ENCODE measurements around the gene HSP90B1.

Gene HSP90B1

DNA sequence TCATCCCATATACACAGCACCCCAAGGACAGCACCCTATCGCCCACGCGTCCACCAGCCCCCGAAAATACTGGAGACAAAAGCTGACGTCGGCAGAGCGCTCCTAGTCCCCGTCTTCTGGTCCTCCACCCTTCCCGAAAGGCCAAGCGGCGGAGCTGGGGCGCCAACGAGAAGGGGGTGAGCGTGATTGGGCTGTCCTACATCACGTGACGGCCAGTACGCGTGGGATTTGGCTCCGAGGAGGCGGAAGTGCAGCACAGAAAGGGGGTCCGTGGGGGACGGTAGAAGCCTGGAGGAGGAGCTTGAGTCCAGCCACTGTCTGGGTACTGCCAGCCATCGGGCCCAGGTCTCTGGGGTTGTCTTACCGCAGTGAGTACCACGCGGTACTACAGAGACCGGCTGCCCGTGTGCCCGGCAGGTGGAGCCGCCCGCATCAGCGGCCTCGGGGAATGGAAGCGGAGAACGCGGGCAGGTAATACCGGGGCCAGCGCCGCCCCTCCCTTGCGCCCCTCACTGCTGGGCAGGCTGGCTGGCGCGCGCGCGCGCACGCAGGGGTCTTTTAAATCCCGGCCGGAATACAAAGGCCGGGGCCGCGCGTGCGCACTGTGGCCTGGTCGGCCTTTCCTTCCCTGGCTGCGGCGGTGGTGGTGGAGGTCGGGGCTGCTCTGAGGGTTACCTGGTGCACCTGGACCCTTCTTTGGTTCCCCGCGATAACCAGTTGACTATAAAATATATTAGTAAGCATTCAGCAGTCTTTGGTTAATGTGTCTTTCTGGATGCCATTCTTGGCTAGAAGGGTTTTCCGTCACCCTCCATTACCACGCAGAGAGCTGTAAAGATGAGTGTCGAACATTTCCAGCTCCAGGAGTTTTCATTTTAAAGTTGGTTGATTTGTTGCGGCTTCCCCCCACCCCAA is 35.6 kb downstream of the HSP90B1 start, which contains the start of gene TDG:
Gene TDG (plus strand): TSS at position 283 of the 915 bp plus-strand sequence. CDS start 166 bp downstream, at position 449.
- Mint-ChIP-seq H3K4me1 (peaks cover 60% of the 10 kb centered on the region), H3K9me3 (no peaks in the 10 kb centered on the region), H3K27ac (peak within 1 kb of the TSS; percentile 99), H3K4me3 (peak within 1 kb of the TSS; percentile 95), H3K36me3 (ENCODE audit: low read depth) (peaks cover 26% of the 10 kb centered on the region), H3K27me3 (ENCODE audit: low read depth, poor library complexity) (no peaks in the 10 kb centered on the region)
- peak; percentile 92 for DNase-seq
- TF ChIP-seq, protein P1, sequence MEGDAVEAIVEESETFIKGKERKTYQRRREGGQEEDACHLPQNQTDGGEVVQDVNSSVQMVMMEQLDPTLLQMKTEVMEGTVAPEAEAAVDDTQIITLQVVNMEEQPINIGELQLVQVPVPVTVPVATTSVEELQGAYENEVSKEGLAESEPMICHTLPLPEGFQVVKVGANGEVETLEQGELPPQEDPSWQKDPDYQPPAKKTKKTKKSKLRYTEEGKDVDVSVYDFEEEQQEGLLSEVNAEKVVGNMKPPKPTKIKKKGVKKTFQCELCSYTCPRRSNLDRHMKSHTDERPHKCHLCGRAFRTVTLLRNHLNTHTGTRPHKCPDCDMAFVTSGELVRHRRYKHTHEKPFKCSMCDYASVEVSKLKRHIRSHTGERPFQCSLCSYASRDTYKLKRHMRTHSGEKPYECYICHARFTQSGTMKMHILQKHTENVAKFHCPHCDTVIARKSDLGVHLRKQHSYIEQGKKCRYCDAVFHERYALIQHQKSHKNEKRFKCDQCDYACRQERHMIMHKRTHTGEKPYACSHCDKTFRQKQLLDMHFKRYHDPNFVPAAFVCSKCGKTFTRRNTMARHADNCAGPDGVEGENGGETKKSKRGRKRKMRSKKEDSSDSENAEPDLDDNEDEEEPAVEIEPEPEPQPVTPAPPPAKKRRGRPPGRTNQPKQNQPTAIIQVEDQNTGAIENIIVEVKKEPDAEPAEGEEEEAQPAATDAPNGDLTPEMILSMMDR (IDR thresholded peaks at IDR 0.05), result no peak

DNA sequence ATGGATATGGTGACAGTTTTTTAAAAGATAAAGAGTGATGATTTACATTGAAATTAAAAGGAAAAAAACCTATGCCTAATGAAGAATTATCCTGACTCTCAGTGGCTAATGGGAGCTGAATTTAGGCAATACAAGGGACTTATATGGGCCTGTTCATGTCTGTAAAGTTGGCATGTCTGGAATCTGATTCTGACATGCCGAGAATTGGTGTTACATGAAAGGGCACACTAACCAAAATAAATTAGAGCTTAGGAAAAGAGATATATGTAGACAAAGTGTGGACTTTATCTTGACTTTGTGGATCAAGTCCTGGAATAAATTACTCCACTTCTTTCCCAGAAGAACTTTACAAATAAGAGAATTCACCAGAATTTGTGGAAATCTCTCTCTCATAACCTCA is 36.5 kb downstream of the HSP90B1 start:
- Mint-ChIP-seq H3K4me3 (peak overlapping the region; percentile 95), H3K27me3 (ENCODE audit: low read depth, poor library complexity) (no peaks in the 10 kb centered on the region), H3K4me1 (peaks cover 65% of the 10 kb centered on the region), H3K36me3 (ENCODE audit: low read depth) (peaks cover 31% of the 10 kb centered on the region), H3K27ac (peak overlapping the region; percentile 99), H3K9me3 (no peaks in the 10 kb centered on the region)
- no peak for DNase-seq
- TF ChIP-seq, protein P1 (IDR thresholded peaks at IDR 0.05), result no peak

DNA sequence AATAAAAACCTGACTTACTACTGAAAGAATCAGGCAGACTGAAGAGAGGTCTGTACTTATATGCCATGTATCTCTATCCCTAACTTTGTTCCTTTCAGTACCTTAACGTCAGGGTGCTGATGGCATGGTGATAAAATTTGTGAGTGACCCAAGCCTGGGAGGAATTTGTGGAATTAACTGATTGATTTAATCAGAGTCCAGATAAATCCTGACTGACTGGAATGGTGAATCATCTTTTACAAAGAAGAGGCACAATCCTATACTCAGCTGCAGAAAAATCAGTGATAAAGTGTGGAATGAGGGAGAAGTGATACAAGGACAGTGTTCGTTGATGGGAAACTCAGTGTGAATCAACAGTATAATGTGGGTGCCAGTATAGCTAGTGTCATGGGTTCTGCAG is 39.2 kb downstream of the HSP90B1 start:
- Mint-ChIP-seq H3K4me3 (no peak overlapping the region), H3K27ac (no peak overlapping the region), H3K4me1 (peaks cover 52% of the 10 kb centered on the region), H3K9me3 (no peaks in the 10 kb centered on the region), H3K27me3 (ENCODE audit: low read depth, poor library complexity) (no peaks in the 10 kb centered on the region), H3K36me3 (ENCODE audit: low read depth) (peaks cover 27% of the 10 kb centered on the region)
- DNase-seq, result no peak
- TF ChIP-seq, protein P1 (IDR thresholded peaks at IDR 0.05), result no peak

DNA sequence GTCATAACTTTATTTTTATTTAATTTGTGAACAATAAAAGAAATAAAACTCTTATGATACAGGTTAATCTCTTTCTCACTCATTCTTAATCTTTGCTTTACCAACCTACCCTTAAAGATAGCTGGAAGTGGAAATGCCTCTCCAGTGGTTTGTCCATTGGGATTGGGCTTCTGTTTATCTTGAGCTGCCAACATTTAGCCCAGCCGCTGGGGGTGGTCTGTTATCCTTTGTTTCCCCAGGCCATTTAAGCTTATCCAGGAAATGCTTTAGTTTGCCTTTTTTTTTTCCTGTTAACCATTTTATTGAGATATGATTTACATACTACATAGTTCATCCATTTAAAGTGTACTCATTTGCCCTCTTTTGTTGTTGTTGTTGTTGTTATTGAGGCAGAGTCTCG is 43.7 kb downstream of the HSP90B1 start:
- H3K9me3 Mint-ChIP-seq, result no peaks in the 10 kb centered on the region
- H3K4me3 Mint-ChIP-seq, result no peak overlapping the region
- H3K27ac Mint-ChIP-seq, result peak overlapping the region; percentile 71
- no peak for DNase-seq
- peaks cover 50% of the 10 kb centered on the region for H3K36me3 Mint-ChIP-seq (ENCODE audit: low read depth)
- H3K4me1 Mint-ChIP-seq, result peaks cover 13% of the 10 kb centered on the region
- no peaks in the 10 kb centered on the region for H3K27me3 Mint-ChIP-seq (ENCODE audit: low read depth, poor library complexity)
- TF ChIP-seq, protein P1 (IDR thresholded peaks at IDR 0.05), result no peak

DNA sequence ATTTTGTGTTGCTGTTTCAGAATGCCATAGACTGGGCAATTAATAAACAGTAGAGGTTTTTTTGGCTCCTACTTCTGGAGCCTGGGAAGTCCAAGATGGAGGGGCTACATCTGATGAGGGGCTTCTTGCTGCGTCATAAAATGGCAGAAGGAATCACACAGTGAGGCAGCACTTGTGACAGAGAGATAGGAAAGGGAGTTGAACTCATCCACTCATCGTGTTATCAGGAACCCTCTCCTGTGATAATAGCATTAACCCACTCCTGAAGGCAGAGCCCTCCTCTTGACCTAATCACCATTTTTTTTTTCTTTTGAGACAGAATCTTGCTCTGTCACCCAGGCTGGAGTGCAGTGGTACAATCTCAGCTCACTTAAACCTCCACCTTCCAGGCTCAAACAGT is 45.2 kb downstream of the HSP90B1 start:
- Mint-ChIP-seq H3K9me3 (no peaks in the 10 kb centered on the region), H3K27me3 (ENCODE audit: low read depth, poor library complexity) (no peaks in the 10 kb centered on the region), H3K27ac (no peak overlapping the region), H3K4me3 (no peak overlapping the region), H3K36me3 (ENCODE audit: low read depth) (peaks cover 58% of the 10 kb centered on the region), H3K4me1 (peaks cover 13% of the 10 kb centered on the region)
- no peak for DNase-seq
- TF ChIP-seq, protein P1 (IDR thresholded peaks at IDR 0.05), result no peak
